GM19239 (cell line): ENCODE results near the gene CREBBP.

Experiments used
- DNase-seq: peaks from one replicate; pipeline ENCODE4 v3.0.0; 2011; ENCODE audit warnings: low spot score; ENCODE audit not compliant: insufficient read length
- FAIRE-seq: peaks from 2 replicates; lab custom pipeline; 2011; peaks lifted over from hg19 to GRCh38; lab: Jason Lieb, UNC

CREBBP gene

GRCh38 chr16:3800477-3801270 is 79.8 kb downstream of the CREBBP start:
- FAIRE-seq (no peak), DNase-seq (no peak)

- DNase-seq (no peak), FAIRE-seq (no peak)
Measured at GRCh38 chr16:3800019-3800418, 80.5 kb downstream of the CREBBP start.

GRCh38 chr16:3799354-3799753 is 81.2 kb downstream of the CREBBP start:
- no peak for DNase-seq
- peak; percentile 52 for FAIRE-seq

GRCh38 chr16:3798838-3799237 is 81.7 kb downstream of the CREBBP start:
- no peak for DNase-seq
- peak; percentile 28 for FAIRE-seq

GRCh38 chr16:3797904-3798811 is 82.4 kb downstream of the CREBBP start:
- FAIRE-seq (peak; percentile 87), DNase-seq (no peak)

GRCh38 chr16:3797473-3797872 is 83.0 kb downstream of the CREBBP start:
- FAIRE-seq (peak; percentile 48), DNase-seq (no peak)

GRCh38 chr16:3793161-3793576 is 87.3 kb downstream of the CREBBP start:
- DNase-seq (no peak), FAIRE-seq (no peak)

GRCh38 chr16:3792472-3793012 is 88.0 kb downstream of the CREBBP start:
- DNase-seq (no peak), FAIRE-seq (no peak)

- DNase-seq (no peak), FAIRE-seq (no peak)
Measured at GRCh38 chr16:3791701-3792100, 88.8 kb downstream of the CREBBP start.

- DNase-seq, result no peak
- FAIRE-seq, result peak; percentile 39
Measured at GRCh38 chr16:3789375-3790099, 91.0 kb downstream of the CREBBP start.

GRCh38 chr16:3788711-3789374 is 91.7 kb downstream of the CREBBP start:
- DNase-seq, result no peak
- FAIRE-seq, result no peak

GRCh38 chr16:3787924-3788661 is 92.4 kb downstream of the CREBBP start:
- DNase-seq, result no peak
- peak; percentile 35 for FAIRE-seq

GRCh38 chr16:3785413-3785812 is 95.1 kb downstream of the CREBBP start:
- FAIRE-seq, result no peak

GRCh38 chr16:3783516-3783915 is 97.0 kb downstream of the CREBBP start:
- FAIRE-seq, result no peak
- no peak for DNase-seq

More at GRCh38 chr16:3785413-3785812, 95.1 kb downstream of the CREBBP start:
- no peak for DNase-seq

- FAIRE-seq (no peak), DNase-seq (no peak)
Measured at GRCh38 chr16:3782566-3782965, 97.9 kb downstream of the CREBBP start.

- FAIRE-seq (no peak), DNase-seq (no peak)
Measured at GRCh38 chr16:3781421-3781820, 99.1 kb downstream of the CREBBP start.

GRCh38 chr16:3780570-3780969 is 99.9 kb downstream of the CREBBP start:
- FAIRE-seq (no peak), DNase-seq (no peak)

GRCh38 chr16:3776316-3776715 is 104.2 kb downstream of the CREBBP start:
- DNase-seq (no peak), FAIRE-seq (no peak)

GRCh38 chr16:3774819-3775218 is 105.7 kb downstream of the CREBBP start:
- FAIRE-seq (no peak), DNase-seq (no peak)
